HEK293T (cell line): Measurements from ENCODE around the gene HOXC5.

Experiments used
- BHLHE40 ChIP-seq: fragments of 450-650 bp; IDR thresholded peaks from 2 replicates; pipeline ENCODE4 v1.6.1; 2016; ENCODE audit warnings: mild to moderate bottlenecking, moderate library complexity, borderline replicate concordance
- ELF4 ChIP-seq: fragments of 450-650 bp; IDR thresholded peaks from 2 replicates; pipeline ENCODE4 v1.6.1; 2017; ENCODE audit warnings: antibody characterized with exemption
- FOXA1 ChIP-seq: fragments of 450-650 bp; IDR thresholded peaks from 2 replicates; pipeline ENCODE4 v1.6.1; 2016; ENCODE audit warnings: mild to moderate bottlenecking
- FOXM1 ChIP-seq: fragments of 450-650 bp; IDR thresholded peaks from 2 replicates; pipeline ENCODE4 v1.6.1; 2017; ENCODE audit warnings: mild to moderate bottlenecking, borderline replicate concordance
- NFRKB ChIP-seq: fragments of 450-650 bp; IDR thresholded peaks from 2 replicates; pipeline ENCODE4 v1.6.1; 2016; ENCODE audit warnings: mild to moderate bottlenecking, moderate library complexity
- PKNOX1 ChIP-seq: fragments of 450-650 bp; IDR thresholded peaks from 2 replicates; pipeline ENCODE4 v1.6.1; 2016
- SUZ12 ChIP-seq: fragments of 450-650 bp; IDR thresholded peaks from 2 replicates; pipeline ENCODE4 v1.6.1; 2016; ENCODE audit warnings: mild to moderate bottlenecking
- TARDBP ChIP-seq: fragments of 450-650 bp; IDR thresholded peaks from 2 replicates; pipeline ENCODE4 v1.6.1; 2016
- ZNF384 ChIP-seq: fragments of 450-650 bp; IDR thresholded peaks from 2 replicates; pipeline ENCODE4 v1.6.1; 2016

- TF ChIP-seq PKNOX1 (no peak), SUZ12 (no peak), NFRKB (no peak), FOXA1 (no peak), BHLHE40 (no peak), TARDBP (no peak), FOXM1 (no peak), ZNF384 (no peak), ELF4 (no peak)
Measured at GRCh38 chr12:54071942-54072341, 39.1 kb downstream of the HOXC5 start.
